Naive thymus-derived CD8-positive, alpha-beta T cell (primary cell): ENCODE measurements around the gene SGCD. TPM values are rescaled to one million over a fixed set of nuclear protein-coding genes. Genes with fewer than 3 reads are reported as not detected.

Source experiments
- ATAC-seq, 2 donors: fragments of 150-1000 bp; cut with Tn5 transposase in 1 of 2; sonication (Bioruptor Pico), chemical (Tn5 transposase) in 1 of 2; 1 replicate in 1 of 2; 2 replicates in 1 of 2; pipeline ENCODE4 v1.10.0; 2021; ENCODE audit warnings: mild to moderate bottlenecking in 2 of 2, moderate library complexity in 2 of 2
- POLR2A ChIA-PET: fragments of 350-600 bp; sonication (Branson Sonifier 250); formaldehyde crosslinking; loops from one replicate; lab custom pipeline; 2021; ENCODE audit warnings: antibody characterized with exemption; lab: Charles Lee
- DNase-seq, 10 donors: peaks; one replicate each; pipeline versions ENCODE4 v3.0.0 to v3.0.0-alpha.2; 2020 to 2022
- H3K27ac Mint-ChIP-seq, 10 donors: one replicate each; pipeline ENCODE4 v1.8.0; 2020 to 2022; ENCODE audit warnings: mild to moderate bottlenecking in 10 of 10, mixed read lengths in 10 of 10, moderate library complexity in 4 of 10, inconsistent platforms in 1 of 10
- H3K27me3 Mint-ChIP-seq, 5 donors: one replicate each; pipeline ENCODE4 v1.8.0; 2021 to 2022; ENCODE audit warnings: mixed read lengths in 5 of 5
- H3K36me3 Mint-ChIP-seq, 3 donors: one replicate each; pipeline ENCODE4 v1.8.0; 2020 to 2022; ENCODE audit warnings: mixed read lengths in 3 of 3, mild to moderate bottlenecking in 2 of 3, inconsistent platforms in 1 of 3
- H3K4me1 Mint-ChIP-seq, 4 donors: one replicate each; pipeline ENCODE4 v1.8.0; 2021 to 2022; ENCODE audit warnings: mixed read lengths in 4 of 4
- H3K4me3 Mint-ChIP-seq, 10 donors: one replicate each; pipeline ENCODE4 v1.8.0; 2020 to 2022; ENCODE audit warnings: mild to moderate bottlenecking in 10 of 10, mixed read lengths in 10 of 10, moderate library complexity in 6 of 10, inconsistent platforms in 1 of 10
- H3K9me3 Mint-ChIP-seq, 9 donors: one replicate each; pipeline ENCODE4 v1.8.0; 2020 to 2022; ENCODE audit warnings: mixed read lengths in 9 of 9, mild to moderate bottlenecking in 3 of 9, inconsistent platforms in 1 of 9, moderate library complexity in 1 of 9
- polyA plus RNA-seq, 3 donors: library from polyadenylated mRNA; unstranded; fragments of 300-500 nt; fragmentation: Illumina TruSeq; gene quantifications; one replicate each; pipeline ENCODE4 v1.2.3, GENCODE V29; 2021
- total RNA-seq, 8 experiments: library from RNA in 2 of 8; stranded (reverse) in 2 of 8; gene quantifications; one replicate each; pipeline ENCODE4 v1.2.3 and lab custom pipeline; 2021 to 2026

The SGCD gene
- total and polyA plus RNA-seq, 5 experiments from 2014 or later, result 0.18 to 2.0 TPM; not detected in 3

- no peak overlapping the region for H3K4me3 Mint-ChIP-seq
- POLR2A ChIA-PET, result no interaction called here
- DNase-seq (no peak), ATAC-seq (no peak)
- H3K27ac Mint-ChIP-seq, result no peak overlapping the region
- H3K9me3 Mint-ChIP-seq, result no peaks in the 10 kb centered on the region
- peaks cover 20 to 34% (median 24%) of the 10 kb centered on the region in 5 donors for H3K27me3 Mint-ChIP-seq
- peaks cover 0 to 2% (median 0%) of the 10 kb centered on the region in 4 donors for H3K4me1 Mint-ChIP-seq
- no peaks in the 10 kb centered on the region for H3K36me3 Mint-ChIP-seq
Observed at GRCh38 chr5:156686380-156686779, 359.4 kb downstream of the SGCD start.

DNA sequence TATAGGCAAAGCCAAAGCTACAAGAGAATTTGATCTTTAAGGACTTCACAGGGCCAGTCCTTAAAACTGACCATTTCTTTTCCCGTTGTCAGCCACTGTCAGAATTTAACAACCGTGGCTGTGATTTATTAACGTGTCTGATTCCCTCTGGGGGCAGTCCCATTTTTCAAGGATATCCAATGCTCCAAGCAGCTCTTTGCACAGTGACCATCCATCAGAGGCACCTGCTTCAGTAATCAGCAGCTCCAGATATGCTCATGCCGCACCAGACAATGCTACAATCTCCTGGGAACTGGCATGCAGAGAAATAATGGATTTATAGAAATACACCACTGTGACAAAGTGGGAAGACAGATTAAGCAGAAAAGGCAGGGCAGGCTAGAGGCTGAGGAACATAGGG is 359.8 kb downstream of the SGCD start:
- no peaks in the 10 kb centered on the region for H3K36me3 Mint-ChIP-seq
- H3K9me3 Mint-ChIP-seq, result no peaks in the 10 kb centered on the region
- peaks cover 0 to 2% (median 0%) of the 10 kb centered on the region in 4 donors for H3K4me1 Mint-ChIP-seq
- peaks cover 20 to 34% (median 23%) of the 10 kb centered on the region in 5 donors for H3K27me3 Mint-ChIP-seq
- POLR2A ChIA-PET, result no interaction called here
- H3K4me3 Mint-ChIP-seq, result no peak overlapping the region
- DNase-seq (no peak), ATAC-seq (no peak)
- no peak overlapping the region for H3K27ac Mint-ChIP-seq

DNA sequence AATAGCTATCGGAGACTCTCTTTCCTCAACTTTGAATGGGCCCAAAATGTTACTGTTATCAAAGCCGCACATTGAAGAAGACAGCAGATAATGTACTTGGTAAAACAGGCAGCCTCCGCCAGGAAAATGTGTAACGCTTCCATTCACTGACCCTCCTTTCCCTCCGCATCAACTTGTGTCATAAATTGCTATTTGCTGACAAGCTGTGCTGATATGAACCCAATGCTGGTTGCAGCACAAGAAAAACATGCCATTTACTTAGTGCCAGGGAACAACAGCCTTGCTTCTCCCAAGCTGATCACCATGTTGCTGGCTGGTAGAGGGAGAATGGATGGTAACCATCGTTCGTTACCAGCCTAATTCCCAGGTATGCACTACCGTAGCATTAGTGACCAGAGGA is 360.6 kb downstream of the SGCD start:
- ATAC-seq, result no peak
- peaks cover 20 to 34% (median 23%) of the 10 kb centered on the region in 5 donors for H3K27me3 Mint-ChIP-seq
- no peak for DNase-seq
- H3K36me3 Mint-ChIP-seq, result no peaks in the 10 kb centered on the region
- no peak overlapping the region for H3K27ac Mint-ChIP-seq
- H3K4me3 Mint-ChIP-seq, result no peak overlapping the region
- H3K4me1 Mint-ChIP-seq, result peaks cover 0 to 2% (median 0%) of the 10 kb centered on the region in 4 donors
- H3K9me3 Mint-ChIP-seq, result no peaks in the 10 kb centered on the region
- POLR2A ChIA-PET, result no interaction called here

DNA sequence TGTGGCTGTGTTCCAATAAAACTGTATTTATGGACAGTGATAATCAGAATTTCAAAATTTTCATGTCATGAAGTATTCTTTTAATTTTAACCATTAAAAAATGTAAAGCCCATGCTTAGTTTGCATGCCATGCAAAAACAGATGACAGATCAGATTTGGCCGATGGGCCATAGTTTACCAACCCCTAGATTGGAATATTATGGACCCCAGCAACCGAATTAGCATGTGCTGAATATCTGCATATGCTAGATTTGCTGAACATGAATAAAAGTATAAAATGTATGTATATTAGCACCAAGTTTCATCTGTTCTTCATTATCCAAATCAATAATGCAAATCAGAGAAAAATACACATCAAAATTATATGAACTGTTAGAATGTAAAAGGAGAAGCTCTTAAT is 364.6 kb downstream of the SGCD start:
- H3K4me3 Mint-ChIP-seq, result no peak overlapping the region
- no peaks in the 10 kb centered on the region for H3K4me1 Mint-ChIP-seq
- H3K27me3 Mint-ChIP-seq, result peaks cover 12 to 31% (median 18%) of the 10 kb centered on the region in 5 donors
- H3K9me3 Mint-ChIP-seq, result no peaks in the 10 kb centered on the region
- no peak overlapping the region for H3K27ac Mint-ChIP-seq
- POLR2A ChIA-PET, result no interaction called here
- no peak for DNase-seq
- ATAC-seq, result no peak
- no peaks in the 10 kb centered on the region for H3K36me3 Mint-ChIP-seq

DNA sequence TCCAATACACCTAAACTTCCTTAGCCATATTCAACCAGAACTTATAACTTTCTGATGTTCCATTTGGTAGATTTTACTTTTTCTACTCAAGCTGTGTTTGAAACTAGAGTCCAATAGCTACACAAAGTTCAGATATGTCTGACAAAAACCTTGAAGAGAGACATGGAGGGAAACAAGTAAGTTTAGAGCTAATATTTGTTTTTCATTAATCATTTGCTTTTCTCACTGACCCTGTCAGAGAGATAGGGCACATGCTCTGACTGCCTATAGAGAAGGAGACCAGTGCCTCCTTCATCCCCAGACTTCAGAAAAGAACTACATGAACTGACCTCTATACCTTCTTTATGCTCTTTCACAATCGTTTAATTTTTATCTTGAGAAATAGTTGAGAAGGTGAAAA is 366.1 kb downstream of the SGCD start:
- no peak for DNase-seq
- Mint-ChIP-seq H3K9me3 (no peaks in the 10 kb centered on the region), H3K36me3 (no peaks in the 10 kb centered on the region)

DNA sequence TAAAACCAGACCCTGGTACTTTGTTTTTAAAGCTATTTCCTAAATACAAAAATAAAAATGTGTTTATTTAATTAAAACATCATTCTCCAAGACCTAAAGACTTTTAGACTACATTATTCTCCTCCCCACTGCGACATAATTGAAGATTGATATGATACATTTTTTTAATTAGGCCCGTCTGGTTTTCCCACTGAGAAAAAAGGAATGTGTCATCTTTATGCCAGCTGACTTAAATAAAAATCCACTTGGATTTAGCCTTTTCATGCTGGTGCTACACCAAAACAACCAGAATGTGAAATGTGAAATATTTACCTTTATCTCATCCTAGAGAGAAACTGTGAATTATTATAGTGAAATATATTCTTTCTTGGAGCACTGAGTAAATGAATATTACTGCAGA is 367.6 kb downstream of the SGCD start:
- Mint-ChIP-seq H3K9me3 (no peaks in the 10 kb centered on the region), H3K4me3 (no peak overlapping the region), H3K4me1 (no peaks in the 10 kb centered on the region), H3K27ac (no peak overlapping the region), H3K27me3 (peaks cover 4 to 14% (median 8%) of the 10 kb centered on the region in 5 donors), H3K36me3 (peaks cover 0 to 1% (median 0%) of the 10 kb centered on the region in 3 donors)
- ATAC-seq (no peak), DNase-seq (no peak)
- POLR2A ChIA-PET, result no interaction called here

More for the DNA sequence above, 366.1 kb downstream of the SGCD start:
- H3K27me3 Mint-ChIP-seq, result peaks cover 9 to 22% (median 13%) of the 10 kb centered on the region in 5 donors
- POLR2A ChIA-PET, result no interaction called here
- ATAC-seq, result no peak
- no peak overlapping the region for H3K4me3 Mint-ChIP-seq
- no peaks in the 10 kb centered on the region for H3K4me1 Mint-ChIP-seq
- H3K27ac Mint-ChIP-seq, result no peak overlapping the region

- DNase-seq (no peak), ATAC-seq (no peak)
- H3K4me1 Mint-ChIP-seq, result no peaks in the 10 kb centered on the region
- POLR2A ChIA-PET, result no interaction called here
- no peaks in the 10 kb centered on the region for H3K9me3 Mint-ChIP-seq
- H3K36me3 Mint-ChIP-seq, result peaks cover 0 to 4% (median 0%) of the 10 kb centered on the region in 3 donors
- no peak overlapping the region for H3K4me3 Mint-ChIP-seq
- peaks cover 0 to 11% (median 4%) of the 10 kb centered on the region in 5 donors for H3K27me3 Mint-ChIP-seq
- H3K27ac Mint-ChIP-seq, result no peak overlapping the region
Observed at GRCh38 chr5:156695774-156696173, 368.8 kb downstream of the SGCD start.

- POLR2A ChIA-PET, result no interaction called here
- Mint-ChIP-seq H3K36me3 (peaks cover 0 to 4% (median 0%) of the 10 kb centered on the region in 3 donors), H3K27me3 (peaks cover 0 to 9% (median 4%) of the 10 kb centered on the region in 5 donors), H3K4me3 (no peak overlapping the region), H3K27ac (no peak overlapping the region), H3K4me1 (no peaks in the 10 kb centered on the region), H3K9me3 (no peaks in the 10 kb centered on the region)
- DNase-seq, result no peak
- ATAC-seq, result no peak
Observed at GRCh38 chr5:156698323-156698722, 371.4 kb downstream of the SGCD start.

GRCh38 chr5:156699147-156699546 is 372.2 kb downstream of the SGCD start:
- H3K9me3 Mint-ChIP-seq, result no peaks in the 10 kb centered on the region
- H3K4me3 Mint-ChIP-seq, result no peak overlapping the region
- ATAC-seq (no peak), DNase-seq (no peak)
- peaks cover 0 to 9% (median 4%) of the 10 kb centered on the region in 5 donors for H3K27me3 Mint-ChIP-seq
- H3K27ac Mint-ChIP-seq, result no peak overlapping the region
- POLR2A ChIA-PET, result interaction anchor here (0.7 kb wide), 1 partner anchor 235 kb away, joined by 3 read pairs; no protein-coding TSS in a partner anchor
- H3K36me3 Mint-ChIP-seq, result peaks cover 0 to 4% (median 0%) of the 10 kb centered on the region in 3 donors
- H3K4me1 Mint-ChIP-seq, result no peaks in the 10 kb centered on the region

DNA sequence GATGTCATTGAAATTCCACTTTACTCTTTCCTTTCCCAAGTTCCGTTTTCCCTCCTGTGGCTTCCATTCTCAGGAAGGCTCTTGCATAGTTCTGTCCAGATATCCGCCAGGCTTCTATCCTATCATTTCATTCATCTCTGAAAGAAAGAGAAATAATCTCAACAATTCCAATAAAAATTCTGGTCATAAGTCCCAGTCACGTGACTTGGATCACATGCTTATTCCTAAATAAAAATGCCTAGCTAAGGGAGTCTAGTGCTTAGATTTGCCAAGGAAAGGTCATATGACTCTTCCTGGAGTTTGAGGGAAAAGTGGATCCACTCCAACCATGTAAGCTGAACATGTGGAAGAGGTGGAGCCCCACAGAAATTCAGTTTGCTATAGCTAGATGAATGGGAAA is 377.2 kb downstream of the SGCD start:
- DNase-seq, result no peak
- peaks cover 0 to 4% (median 0%) of the 10 kb centered on the region in 3 donors for H3K36me3 Mint-ChIP-seq
- H3K27me3 Mint-ChIP-seq, result peaks cover 2 to 9% (median 4%) of the 10 kb centered on the region in 5 donors
- no peak overlapping the region for H3K4me3 Mint-ChIP-seq
- no peak overlapping the region for H3K27ac Mint-ChIP-seq
- POLR2A ChIA-PET, result no interaction called here
- H3K9me3 Mint-ChIP-seq, result no peaks in the 10 kb centered on the region
- no peaks in the 10 kb centered on the region for H3K4me1 Mint-ChIP-seq
- no peak for ATAC-seq

DNA sequence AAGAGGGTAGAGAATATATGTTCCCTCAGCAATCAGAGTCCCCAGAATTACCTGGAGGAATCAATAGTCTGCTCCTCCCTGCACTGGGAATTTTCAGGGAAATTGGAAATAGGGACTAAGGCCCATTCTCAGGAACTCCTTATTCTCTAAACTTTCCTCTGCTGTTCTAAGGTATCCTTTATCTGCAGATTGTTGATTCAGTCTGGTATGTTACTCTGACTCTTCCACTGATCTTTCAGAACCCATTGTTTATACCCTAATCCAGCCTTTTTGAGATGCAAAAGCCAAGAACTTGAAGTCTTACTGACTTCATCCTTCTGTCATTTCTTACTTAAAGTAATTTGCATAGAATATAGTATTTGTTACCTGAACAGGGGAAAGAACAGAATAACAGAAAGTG is 379.7 kb downstream of the SGCD start:
- no peak for DNase-seq
- Mint-ChIP-seq H3K36me3 (no peaks in the 10 kb centered on the region), H3K4me3 (no peak overlapping the region), H3K4me1 (no peaks in the 10 kb centered on the region), H3K27ac (no peak overlapping the region), H3K27me3 (peaks cover 0 to 15% (median 8%) of the 10 kb centered on the region in 5 donors), H3K9me3 (no peaks in the 10 kb centered on the region)
- POLR2A ChIA-PET, result no interaction called here
- ATAC-seq, result no peak

DNA sequence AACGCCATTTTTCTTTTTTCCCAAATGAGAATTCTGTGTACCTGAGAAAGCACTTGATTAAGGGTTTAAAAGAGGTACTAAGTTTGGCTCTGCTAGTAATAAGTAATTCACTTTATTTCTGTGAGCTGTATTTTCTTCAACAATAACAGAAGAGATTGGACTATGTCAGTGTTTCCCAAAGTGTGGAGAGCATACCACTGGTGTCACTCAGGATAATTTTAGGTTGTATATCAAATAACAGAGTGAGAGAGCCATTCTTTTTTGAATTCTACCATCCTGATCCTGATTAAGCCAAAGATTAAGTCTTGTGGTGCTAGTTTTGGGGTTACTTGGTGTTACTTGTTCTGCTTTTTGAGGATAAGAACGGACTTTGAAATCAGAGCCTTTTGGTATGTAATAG is 380.8 kb downstream of the SGCD start:
- POLR2A ChIA-PET, result no interaction called here
- no peak overlapping the region for H3K4me3 Mint-ChIP-seq
- DNase-seq, result no peak
- peaks cover 7 to 26% (median 10%) of the 10 kb centered on the region in 5 donors for H3K27me3 Mint-ChIP-seq
- no peaks in the 10 kb centered on the region for H3K9me3 Mint-ChIP-seq
- H3K27ac Mint-ChIP-seq, result no peak overlapping the region
- no peak for ATAC-seq
- H3K36me3 Mint-ChIP-seq, result no peaks in the 10 kb centered on the region
- H3K4me1 Mint-ChIP-seq, result peaks cover 0 to 2% (median 0%) of the 10 kb centered on the region in 4 donors

DNA sequence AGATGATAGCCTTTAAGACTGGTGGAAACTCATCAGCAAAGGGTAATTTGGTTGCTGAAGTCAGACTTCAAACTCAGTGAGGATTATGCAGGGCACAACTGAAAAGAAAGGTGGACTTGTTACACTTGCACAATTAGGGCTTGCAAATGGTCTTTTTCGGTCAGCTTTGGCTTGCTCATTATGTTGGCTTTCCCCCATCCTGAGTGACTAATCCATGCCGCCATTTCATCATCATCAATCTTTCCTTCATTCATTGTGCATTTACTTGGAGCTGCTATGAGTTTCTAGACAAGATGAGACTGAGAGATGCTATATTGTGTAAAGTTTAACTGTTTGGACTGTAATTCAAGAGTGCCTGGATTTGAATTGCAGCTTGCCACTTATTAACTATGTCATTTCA is 388.3 kb downstream of the SGCD start:
- H3K27ac Mint-ChIP-seq, result no peak overlapping the region

More for the DNA sequence above, 388.3 kb downstream of the SGCD start:
- Mint-ChIP-seq H3K4me3 (no peak overlapping the region), H3K9me3 (no peaks in the 10 kb centered on the region), H3K4me1 (peaks cover 0 to 2% (median 0%) of the 10 kb centered on the region in 4 donors), H3K36me3 (no peaks in the 10 kb centered on the region), H3K27me3 (peaks cover 2 to 39% (median 9%) of the 10 kb centered on the region in 5 donors)
- DNase-seq (no peak), ATAC-seq (no peak)
- POLR2A ChIA-PET, result no interaction called here
